Lower leg skin (tissue), 4 donors: Measurements from ENCODE around the gene CADPS2. TPM values are rescaled to one million over a fixed set of nuclear protein-coding genes. Genes with fewer than 3 reads are reported as not detected.

Source experiments
- DNase-seq, 2 donors: peaks; one replicate each; pipeline ENCODE4 v3.0.0-alpha.2; 2019; ENCODE audit warnings: low spot score in 2 of 2
- H3K4me3 ChIP-seq: fragments of 200-600 bp; sonication (generic); 2 replicates; pipeline ENCODE4 v1.5.1; 2017; ENCODE audit warnings: mild to moderate bottlenecking, low read depth; ENCODE audit not compliant: poor library complexity, severe bottlenecking
- POLR2A ChIP-seq, 2 donors: fragments of 450-650 bp; IDR thresholded peaks; one replicate each; pipeline ENCODE4 v1.6.1; 2016 to 2017; ENCODE audit warnings: antibody characterized with exemption in 2 of 2, mild to moderate bottlenecking in 1 of 2, moderate library complexity in 1 of 2
- WGBS, 2 donors: methylation state at CpG; one replicate each; pipeline ENCODE4 v1.1.5; 2018; 5-methylcytosine and 5-hydroxymethylcytosine counted together
- intact Hi-C: fragments of 100-400 bp; cut with DNase I; formaldehyde crosslinking; loops from one replicate; pipeline ENCODE4 v1.15.0; 2023; ENCODE audit warnings: low total_unique reads
- total RNA-seq, 4 donors: library from RNA; depleted of rRNA; stranded (reverse); fragments of >200 nt; gene quantifications; one replicate each; pipeline ENCODE4 v1.1.0, GENCODE V29; 2016
- TF ChIP-seq, protein P1 (sequence below), 3 donors: fragments of 450-650 bp; IDR thresholded peaks; one replicate each; pipeline ENCODE4 v1.5.1; 2016; ENCODE audit warnings: antibody characterized with exemption in 3 of 3, mild to moderate bottlenecking in 3 of 3, moderate library complexity in 2 of 3

CADPS2 gene
- total RNA-seq, 4 donors from 2014 or later = 4.1 to 11.6 (median 6.5) TPM

DNA sequence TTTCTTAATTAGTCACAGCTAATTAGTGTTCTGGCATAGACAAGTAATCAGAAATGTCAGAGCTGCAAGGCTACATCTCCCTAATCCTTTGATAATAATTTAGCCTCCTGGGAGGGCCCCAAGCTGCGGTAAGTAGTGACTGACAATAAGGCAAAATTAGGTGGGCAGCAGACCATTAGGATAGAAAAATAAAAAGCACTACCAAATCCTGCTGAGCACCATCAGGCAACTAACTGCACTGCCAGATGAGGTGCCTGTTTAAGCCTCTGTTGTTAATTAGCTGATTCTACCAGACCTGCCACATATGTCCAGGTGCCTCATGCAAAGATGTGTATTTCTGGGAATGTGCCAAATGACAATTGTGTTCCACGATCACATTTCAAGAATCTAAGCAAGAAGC is 549.2 kb downstream of the CADPS2 start:
- WGBS, 2 donors = 56 to 59% methylated on average over 2 of the region's 2 CpGs
- intact Hi-C loops = no loop called here
- DNase-seq = no peak
- TF ChIP-seq, protein P1, sequence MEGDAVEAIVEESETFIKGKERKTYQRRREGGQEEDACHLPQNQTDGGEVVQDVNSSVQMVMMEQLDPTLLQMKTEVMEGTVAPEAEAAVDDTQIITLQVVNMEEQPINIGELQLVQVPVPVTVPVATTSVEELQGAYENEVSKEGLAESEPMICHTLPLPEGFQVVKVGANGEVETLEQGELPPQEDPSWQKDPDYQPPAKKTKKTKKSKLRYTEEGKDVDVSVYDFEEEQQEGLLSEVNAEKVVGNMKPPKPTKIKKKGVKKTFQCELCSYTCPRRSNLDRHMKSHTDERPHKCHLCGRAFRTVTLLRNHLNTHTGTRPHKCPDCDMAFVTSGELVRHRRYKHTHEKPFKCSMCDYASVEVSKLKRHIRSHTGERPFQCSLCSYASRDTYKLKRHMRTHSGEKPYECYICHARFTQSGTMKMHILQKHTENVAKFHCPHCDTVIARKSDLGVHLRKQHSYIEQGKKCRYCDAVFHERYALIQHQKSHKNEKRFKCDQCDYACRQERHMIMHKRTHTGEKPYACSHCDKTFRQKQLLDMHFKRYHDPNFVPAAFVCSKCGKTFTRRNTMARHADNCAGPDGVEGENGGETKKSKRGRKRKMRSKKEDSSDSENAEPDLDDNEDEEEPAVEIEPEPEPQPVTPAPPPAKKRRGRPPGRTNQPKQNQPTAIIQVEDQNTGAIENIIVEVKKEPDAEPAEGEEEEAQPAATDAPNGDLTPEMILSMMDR (IDR thresholded peaks at IDR 0.05) = no peak
- no peak for TF ChIP-seq POLR2A (IDR thresholded peaks at IDR 0.05)
- H3K4me3 ChIP-seq = no peak overlapping the region

DNA sequence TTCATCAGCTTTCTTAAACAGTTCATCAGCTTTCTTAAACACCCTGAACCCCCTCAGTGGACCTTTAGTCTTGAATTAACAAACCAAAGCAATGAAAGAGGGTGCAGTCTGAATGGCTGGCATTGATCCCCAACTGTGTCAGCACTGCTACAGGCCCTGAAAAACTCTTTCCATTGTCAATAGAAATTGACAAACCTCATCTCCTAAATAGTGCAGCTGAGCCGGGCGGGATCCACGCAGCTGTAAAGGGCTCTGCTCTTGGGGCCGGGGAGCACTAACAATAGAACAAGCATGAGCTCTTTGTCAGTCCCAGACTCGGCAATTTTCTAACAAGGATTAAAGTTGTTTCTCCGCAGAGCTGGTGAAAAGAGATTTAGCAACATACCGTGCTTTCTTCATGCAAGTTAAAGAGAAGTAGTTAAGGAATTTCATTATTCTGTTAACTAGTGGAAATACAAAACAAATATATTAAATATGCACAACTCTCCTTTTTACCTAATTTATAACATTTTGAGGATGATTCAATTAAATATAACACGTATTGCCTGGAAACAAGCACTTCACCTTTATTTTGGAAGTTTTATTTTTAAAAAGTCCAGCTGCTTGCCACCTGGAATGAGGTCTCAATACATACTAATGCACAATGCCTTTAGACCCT is 557.0 kb downstream of the CADPS2 start:
- intact Hi-C loops = loop anchor here (10.0 kb wide), 1 partner anchor 816 kb away; no protein-coding TSS in a partner anchor
- no peak overlapping the region for H3K4me3 ChIP-seq
- no peak for TF ChIP-seq POLR2A (IDR thresholded peaks at IDR 0.05)
- DNase-seq = no peak
- WGBS, 2 donors = 72 to 76% methylated on average over 8 of the region's 8 CpGs

- TF ChIP-seq, protein P1 (IDR thresholded peaks at IDR 0.05) = no peak
- TF ChIP-seq POLR2A (IDR thresholded peaks at IDR 0.05) = no peak
- H3K4me3 ChIP-seq = no peak overlapping the region
- WGBS, 2 donors = 74 to 75% methylated on average over 3 of the region's 3 CpGs
- intact Hi-C loops = loop anchor here (10.0 kb wide), 1 partner anchor 817 kb away; no protein-coding TSS in a partner anchor
- DNase-seq = no peak
Measured at GRCh38 chr7:122327969-122328368, 558.3 kb downstream of the CADPS2 start.

GRCh38 chr7:122316467-122317388 is 569.5 kb downstream of the CADPS2 start:
- DNase-seq = no peak
- intact Hi-C loops = no loop called here
- TF ChIP-seq, protein P1 (IDR thresholded peaks at IDR 0.05) = no peak
- TF ChIP-seq POLR2A (IDR thresholded peaks at IDR 0.05) = no peak
- H3K4me3 ChIP-seq = no peak overlapping the region
- 5 to 7% methylated on average over 65 to 71 of the region's 71 CpGs for WGBS, 2 donors

- H3K4me3 ChIP-seq = no peak overlapping the region
- intact Hi-C loops = no loop called here
Measured at GRCh38 chr7:122315507-122316466, 570.5 kb downstream of the CADPS2 start.

More at GRCh38 chr7:122315507-122316466, 570.5 kb downstream of the CADPS2 start:
- 7% methylated on average over 22 to 23 of the region's 25 CpGs for WGBS, 2 donors
- TF ChIP-seq, protein P1 (IDR thresholded peaks at IDR 0.05) = no peak
- no peak for TF ChIP-seq POLR2A (IDR thresholded peaks at IDR 0.05)
- no peak for DNase-seq
